Thyroid gland (tissue), 4 donors: ENCODE results near the gene TRAFD1.

Experiments used
- POLR2A ChIP-seq, 2 donors: fragments of 450-650 bp; IDR thresholded peaks; one replicate each; pipeline ENCODE4 v1.6.1; 2017; ENCODE audit warnings: antibody characterized with exemption in 2 of 2, mild to moderate bottlenecking in 2 of 2, moderate library complexity in 1 of 2
- TF ChIP-seq, protein P1 (sequence below), 6 experiments: fragments of 200-600 bp in 3 of 6; fragments of 450-650 bp in 3 of 6; sonication (generic) in 3 of 6; IDR thresholded peaks; one replicate each; pipeline ENCODE4 v1.5.1; 2016 to 2019; ENCODE audit warnings: antibody characterized with exemption in 6 of 6, mild to moderate bottlenecking in 2 of 6, inconsistent platforms in 1 of 6, moderate library complexity in 1 of 6

DNA sequence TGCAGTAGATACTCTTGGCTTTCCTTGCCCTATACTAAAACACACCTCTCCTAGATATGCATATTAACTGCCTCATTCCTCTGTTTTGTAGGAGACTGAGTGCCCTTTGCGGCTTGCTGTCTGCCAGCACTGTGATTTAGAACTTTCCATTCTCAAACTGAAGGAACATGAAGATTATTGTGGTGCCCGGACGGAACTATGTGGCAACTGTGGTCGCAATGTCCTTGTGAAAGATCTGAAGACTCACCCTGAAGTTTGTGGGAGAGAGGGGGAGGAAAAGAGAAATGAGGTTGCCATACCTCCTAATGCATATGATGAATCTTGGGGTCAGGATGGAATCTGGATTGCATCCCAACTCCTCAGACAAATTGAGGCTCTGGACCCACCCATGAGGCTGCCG is 15.4 kb downstream of the TRAFD1 start:
- TF ChIP-seq, protein P1, sequence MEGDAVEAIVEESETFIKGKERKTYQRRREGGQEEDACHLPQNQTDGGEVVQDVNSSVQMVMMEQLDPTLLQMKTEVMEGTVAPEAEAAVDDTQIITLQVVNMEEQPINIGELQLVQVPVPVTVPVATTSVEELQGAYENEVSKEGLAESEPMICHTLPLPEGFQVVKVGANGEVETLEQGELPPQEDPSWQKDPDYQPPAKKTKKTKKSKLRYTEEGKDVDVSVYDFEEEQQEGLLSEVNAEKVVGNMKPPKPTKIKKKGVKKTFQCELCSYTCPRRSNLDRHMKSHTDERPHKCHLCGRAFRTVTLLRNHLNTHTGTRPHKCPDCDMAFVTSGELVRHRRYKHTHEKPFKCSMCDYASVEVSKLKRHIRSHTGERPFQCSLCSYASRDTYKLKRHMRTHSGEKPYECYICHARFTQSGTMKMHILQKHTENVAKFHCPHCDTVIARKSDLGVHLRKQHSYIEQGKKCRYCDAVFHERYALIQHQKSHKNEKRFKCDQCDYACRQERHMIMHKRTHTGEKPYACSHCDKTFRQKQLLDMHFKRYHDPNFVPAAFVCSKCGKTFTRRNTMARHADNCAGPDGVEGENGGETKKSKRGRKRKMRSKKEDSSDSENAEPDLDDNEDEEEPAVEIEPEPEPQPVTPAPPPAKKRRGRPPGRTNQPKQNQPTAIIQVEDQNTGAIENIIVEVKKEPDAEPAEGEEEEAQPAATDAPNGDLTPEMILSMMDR (IDR thresholded peaks at IDR 0.05): no peak
- no peak for TF ChIP-seq POLR2A (IDR thresholded peaks at IDR 0.05)
